GM21529 (cell line): ENCODE data around the gene HSP90AB1.
"Not testable (repeated sequence)": the region's sequence is repeated elsewhere in the genome, so short reads cannot be mapped to it uniquely, and the experiment has no call there.

ENCODE experiments used
- ATAC-seq: cut with Tn5 transposase; IDR thresholded peaks from one replicate; pipeline ENCODE4 v1.9.1; 2021; ENCODE audit not compliant: unreplicated experiment

Gene HSP90AB1

GRCh38 chr6:44222486-44223318 lies 24.2 kb upstream of the HSP90AB1 start:
- no peak for ATAC-seq

DNA sequence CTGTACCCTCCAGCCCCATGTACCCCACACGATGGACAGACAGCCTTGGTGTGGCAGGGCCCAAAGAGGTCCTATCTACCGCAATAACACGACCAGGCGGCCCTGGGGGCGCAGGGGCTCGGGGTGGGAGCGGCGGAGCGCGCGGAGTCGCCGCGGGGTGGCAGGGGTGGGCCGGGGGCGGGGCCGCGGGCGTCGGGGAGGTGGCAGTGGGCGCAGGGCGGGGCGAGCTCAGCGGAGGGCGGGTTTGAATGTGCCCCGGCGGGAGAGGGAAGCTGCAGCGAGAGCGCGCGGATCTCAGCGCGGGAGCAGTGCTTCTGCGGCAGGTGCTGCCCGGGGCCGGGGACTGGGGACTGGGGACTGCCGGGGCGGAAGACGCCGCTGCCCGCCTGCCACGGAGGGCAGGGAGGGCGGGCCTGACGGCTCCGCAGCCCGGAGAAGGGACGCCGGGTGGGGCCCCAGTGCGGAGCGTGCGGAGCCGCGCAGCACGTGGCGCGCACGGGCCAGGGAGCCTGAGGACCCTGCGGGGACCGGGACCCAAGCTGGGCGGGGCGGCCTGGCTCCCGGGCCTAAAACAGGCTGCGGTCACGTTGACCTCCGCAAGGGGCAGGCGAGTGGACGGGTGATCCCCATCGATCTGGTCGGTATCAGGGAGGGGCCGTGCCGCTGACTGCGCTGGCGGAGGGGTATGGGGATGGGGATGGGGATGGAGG lies 23.4 kb upstream of the HSP90AB1 start, which contains the start of gene SLC29A1:
TSS of gene SLC29A1 (plus strand) at position 277 of the 710 bp plus-strand sequence. CDS start 3,719 bp downstream, outside the sequence.
- peak; percentile 48 for ATAC-seq

GRCh38 chr6:44224029-44224964 lies 22.6 kb upstream of the HSP90AB1 start:
- ATAC-seq: no peak

DNA sequence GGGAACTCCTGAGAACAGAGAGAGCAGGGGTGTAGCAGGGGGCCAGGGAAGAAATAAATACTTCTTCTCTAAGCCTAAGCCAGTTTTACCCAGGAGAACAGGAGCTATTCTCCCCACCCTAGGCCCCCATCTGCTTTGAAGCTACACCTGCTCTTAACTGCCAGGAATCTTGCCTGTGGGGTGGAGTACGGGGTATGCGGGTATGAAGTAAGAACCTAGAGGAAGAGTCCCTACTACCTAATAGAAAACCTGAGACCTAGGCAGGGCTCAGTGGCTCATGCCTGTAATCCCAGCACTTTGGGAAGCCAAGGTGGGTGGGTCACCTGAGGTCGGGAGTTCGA lies 22.0 kb upstream of the HSP90AB1 start:
- ATAC-seq: no peak

DNA sequence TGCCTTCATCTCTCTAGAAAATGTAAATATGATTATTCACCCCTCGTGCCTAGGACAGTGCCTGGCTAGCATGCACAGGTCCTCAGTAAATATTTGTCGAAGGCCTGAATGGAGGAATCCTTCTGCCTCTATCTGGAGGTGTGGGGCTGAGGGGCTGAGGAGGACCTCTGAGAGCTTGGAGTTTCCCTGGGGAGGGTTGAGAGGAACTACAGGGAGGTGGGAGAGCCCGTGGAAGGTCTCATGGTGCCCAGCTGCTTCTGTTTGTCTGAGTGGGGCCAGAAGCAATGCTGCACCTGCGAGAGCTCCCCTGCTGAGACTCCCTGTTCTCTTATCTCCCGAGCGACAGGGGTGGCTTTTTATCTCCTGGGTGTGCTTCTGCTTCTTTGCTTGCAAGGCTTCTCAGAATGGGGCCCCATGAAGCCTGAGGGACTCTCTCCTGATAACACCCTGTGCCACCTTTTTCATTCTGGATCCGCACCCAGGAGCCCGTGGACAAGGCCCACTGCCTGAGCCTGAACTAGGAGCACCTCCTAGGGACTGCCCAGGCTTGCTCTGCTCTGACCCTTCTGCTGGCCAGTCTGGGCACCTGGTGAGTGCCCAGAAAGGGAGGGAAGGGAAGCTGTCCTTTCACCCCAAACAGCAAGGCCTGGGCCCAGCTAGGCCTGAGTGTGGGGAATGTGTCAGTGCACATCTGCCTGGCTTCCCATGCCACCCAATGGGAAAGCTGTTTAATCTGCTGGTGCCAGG lies 21.1 kb upstream of the HSP90AB1 start:
- no peak for ATAC-seq

- ATAC-seq: no peak
Observed at GRCh38 chr6:44226368-44227147, 20.3 kb upstream of the HSP90AB1 start.

- no peak for ATAC-seq
Observed at GRCh38 chr6:44227148-44227793, 19.6 kb upstream of the HSP90AB1 start.

DNA sequence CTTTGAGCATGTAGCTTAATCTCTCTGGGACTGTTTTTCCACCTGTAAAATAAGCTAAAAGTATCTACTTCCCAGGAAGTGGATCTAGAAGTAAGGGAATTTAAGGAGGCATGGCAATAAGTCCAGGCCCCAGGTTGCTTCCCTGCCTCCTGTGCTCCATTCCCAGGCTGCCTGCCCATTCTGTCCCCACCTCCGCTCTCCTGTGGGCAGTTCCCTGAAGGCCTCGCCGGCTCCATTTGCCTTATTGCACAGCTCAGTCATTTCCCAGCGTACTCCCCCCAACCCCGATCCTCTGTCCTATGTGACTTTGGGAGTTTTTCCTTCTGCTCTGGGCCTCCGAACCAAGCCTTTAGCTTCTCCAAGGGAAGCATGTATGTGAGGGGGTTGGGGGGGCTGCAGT lies 18.9 kb upstream of the HSP90AB1 start:
- no peak for ATAC-seq

GRCh38 chr6:44228433-44228832 lies 18.5 kb upstream of the HSP90AB1 start:
- no peak for ATAC-seq

DNA sequence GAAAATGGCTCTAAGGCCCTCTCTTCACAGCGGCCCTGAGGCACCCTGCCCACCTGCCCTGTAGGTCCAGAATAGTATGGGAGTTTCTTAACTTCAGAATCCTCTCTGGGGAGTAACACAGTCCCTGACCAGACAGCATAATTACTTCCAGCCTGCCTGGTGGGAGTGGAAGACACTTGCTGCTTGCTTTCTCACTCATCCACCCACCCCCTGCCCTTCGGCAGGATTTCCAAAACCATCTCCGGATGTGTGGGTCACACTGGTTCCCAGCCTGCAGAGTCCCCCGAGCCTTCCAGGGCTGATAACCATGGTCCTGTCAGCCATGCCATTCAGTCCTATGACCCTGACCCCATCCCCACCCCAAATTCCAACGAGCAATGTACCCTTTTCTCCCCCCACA lies 18.1 kb upstream of the HSP90AB1 start:
- no peak for ATAC-seq

DNA sequence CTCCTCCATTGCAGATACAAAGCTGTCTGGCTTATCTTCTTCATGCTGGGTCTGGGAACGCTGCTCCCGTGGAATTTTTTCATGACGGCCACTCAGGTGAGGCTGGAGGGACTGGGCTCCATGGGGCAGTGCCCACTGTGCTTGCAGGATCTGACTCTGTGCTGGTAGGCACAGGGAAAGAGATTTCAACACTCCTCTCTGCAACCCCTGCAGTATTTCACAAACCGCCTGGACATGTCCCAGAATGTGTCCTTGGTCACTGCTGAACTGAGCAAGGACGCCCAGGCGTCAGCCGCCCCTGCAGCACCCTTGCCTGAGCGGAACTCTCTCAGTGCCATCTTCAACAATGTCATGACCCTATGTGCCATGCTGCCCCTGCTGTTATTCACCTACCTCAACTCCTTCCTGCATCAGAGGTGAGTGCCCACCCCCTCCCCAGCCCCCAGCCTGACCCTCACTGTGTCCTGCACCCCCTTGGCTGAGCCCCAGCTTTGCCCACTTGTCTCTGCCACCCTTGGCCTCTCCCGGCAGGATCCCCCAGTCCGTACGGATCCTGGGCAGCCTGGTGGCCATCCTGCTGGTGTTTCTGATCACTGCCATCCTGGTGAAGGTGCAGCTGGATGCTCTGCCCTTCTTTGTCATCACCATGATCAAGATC lies 17.4 kb upstream of the HSP90AB1 start:
- no peak for ATAC-seq

DNA sequence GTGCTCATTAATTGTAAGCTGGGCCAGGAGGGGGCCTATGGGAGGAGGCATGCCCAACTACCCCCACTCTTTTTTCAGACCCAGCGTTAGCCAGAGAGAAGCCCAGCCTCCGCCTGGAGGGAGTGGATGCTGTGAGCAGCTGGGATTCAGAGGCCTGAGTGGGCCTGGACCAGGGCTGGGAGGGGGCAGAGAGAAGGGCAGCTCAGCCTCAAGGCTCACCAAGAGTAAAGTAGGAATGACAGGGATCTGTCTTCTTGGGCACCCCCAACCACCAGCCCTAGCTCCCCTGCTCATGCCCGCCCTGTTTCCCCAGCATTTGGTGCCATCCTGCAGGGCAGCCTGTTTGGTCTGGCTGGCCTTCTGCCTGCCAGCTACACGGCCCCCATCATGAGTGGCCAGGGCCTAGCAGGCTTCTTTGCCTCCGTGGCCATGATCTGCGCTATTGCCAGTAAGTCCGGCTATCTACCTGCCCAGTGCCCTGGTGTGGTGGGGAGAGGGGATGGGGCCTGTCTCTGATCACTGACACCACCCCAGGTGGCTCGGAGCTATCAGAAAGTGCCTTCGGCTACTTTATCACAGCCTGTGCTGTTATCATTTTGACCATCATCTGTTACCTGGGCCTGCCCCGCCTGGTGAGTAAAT lies 16.7 kb upstream of the HSP90AB1 start:
- no peak for ATAC-seq

GRCh38 chr6:44231426-44231825 lies 15.5 kb upstream of the HSP90AB1 start:
- not testable (repeated sequence) for ATAC-seq

- no peak for ATAC-seq
Observed at GRCh38 chr6:44232676-44233566, 14.0 kb upstream of the HSP90AB1 start.

DNA sequence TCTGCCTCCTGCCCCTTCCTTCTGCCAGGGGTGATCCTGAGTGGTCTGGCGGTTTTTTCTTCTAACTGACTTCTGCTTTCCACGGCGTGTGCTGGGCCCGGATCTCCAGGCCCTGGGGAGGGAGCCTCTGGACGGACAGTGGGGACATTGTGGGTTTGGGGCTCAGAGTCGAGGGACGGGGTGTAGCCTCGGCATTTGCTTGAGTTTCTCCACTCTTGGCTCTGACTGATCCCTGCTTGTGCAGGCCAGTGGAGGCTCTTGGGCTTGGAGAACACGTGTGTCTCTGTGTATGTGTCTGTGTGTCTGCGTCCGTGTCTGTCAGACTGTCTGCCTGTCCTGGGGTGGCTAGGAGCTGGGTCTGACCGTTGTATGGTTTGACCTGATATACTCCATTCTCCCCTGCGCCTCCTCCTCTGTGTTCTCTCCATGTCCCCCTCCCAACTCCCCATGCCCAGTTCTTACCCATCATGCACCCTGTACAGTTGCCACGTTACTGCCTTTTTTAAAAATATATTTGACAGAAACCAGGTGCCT lies 13.3 kb upstream of the HSP90AB1 start:
- no peak for ATAC-seq

GRCh38 chr6:44234101-44235025 lies 12.5 kb upstream of the HSP90AB1 start:
- no peak for ATAC-seq
